Gastrocnemius medialis (tissue), 4 donors: Measurements from ENCODE around the gene PARD3B.

Experiments used
- POLR2A ChIP-seq, 2 donors: fragments of 450-650 bp; IDR thresholded peaks; one replicate each; pipeline ENCODE4 v1.6.1; 2017; ENCODE audit warnings: antibody characterized with exemption in 2 of 2, mild to moderate bottlenecking in 2 of 2, moderate library complexity in 2 of 2
- TF ChIP-seq, protein P1 (sequence below), 5 experiments: fragments of 450-650 bp in 3 of 5; fragments of 200-600 bp in 2 of 5; sonication (generic) in 2 of 5; IDR thresholded peaks in 4 of 5; conservative IDR thresholded peaks in 1 of 5; 1 replicate in 4 of 5; 2 replicates in 1 of 5; pipeline ENCODE4 v1.5.1; 2016 to 2019; ENCODE audit warnings: antibody characterized with exemption in 5 of 5, mild to moderate bottlenecking in 3 of 5, moderate library complexity in 3 of 5

DNA sequence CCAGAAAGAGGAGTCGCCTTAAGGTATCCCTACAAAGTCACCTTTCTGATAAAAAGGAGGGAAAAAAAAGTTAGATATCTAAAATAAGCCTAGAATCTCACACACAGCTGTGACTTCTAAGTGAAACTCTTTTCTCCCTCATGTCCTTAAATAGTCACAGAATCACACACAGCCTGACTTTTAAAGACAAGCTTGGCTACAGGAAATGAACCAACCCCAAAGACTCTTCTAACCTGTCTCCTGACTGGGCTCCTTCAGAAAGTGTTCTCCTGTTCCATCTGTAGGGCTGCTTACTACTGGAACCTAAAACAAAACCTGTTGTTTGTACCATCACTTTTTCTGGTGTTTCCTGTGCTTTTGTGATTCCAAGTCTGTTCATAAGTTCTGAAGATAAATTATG is 1074.3 kb downstream of the PARD3B start:
- TF ChIP-seq, protein P1, sequence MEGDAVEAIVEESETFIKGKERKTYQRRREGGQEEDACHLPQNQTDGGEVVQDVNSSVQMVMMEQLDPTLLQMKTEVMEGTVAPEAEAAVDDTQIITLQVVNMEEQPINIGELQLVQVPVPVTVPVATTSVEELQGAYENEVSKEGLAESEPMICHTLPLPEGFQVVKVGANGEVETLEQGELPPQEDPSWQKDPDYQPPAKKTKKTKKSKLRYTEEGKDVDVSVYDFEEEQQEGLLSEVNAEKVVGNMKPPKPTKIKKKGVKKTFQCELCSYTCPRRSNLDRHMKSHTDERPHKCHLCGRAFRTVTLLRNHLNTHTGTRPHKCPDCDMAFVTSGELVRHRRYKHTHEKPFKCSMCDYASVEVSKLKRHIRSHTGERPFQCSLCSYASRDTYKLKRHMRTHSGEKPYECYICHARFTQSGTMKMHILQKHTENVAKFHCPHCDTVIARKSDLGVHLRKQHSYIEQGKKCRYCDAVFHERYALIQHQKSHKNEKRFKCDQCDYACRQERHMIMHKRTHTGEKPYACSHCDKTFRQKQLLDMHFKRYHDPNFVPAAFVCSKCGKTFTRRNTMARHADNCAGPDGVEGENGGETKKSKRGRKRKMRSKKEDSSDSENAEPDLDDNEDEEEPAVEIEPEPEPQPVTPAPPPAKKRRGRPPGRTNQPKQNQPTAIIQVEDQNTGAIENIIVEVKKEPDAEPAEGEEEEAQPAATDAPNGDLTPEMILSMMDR (IDR thresholded peaks at IDR 0.05 in 4 of 5, conservative IDR thresholded peaks at IDR 0.05 in 1 of 5), result no peak
- no peak for TF ChIP-seq POLR2A (IDR thresholded peaks at IDR 0.05)
